T-cell (primary cell): ENCODE results near the gene RHOU. TPM values are rescaled to one million over a fixed set of nuclear protein-coding genes. Genes with fewer than 3 reads are reported as not detected.
"Not testable (repeated sequence)": the region's sequence is repeated elsewhere in the genome, so short reads cannot be mapped to it uniquely, and the experiment has no call there.

Experiments used
- ATAC-seq, 4 experiments: fragments of 200-7000 bp in 3 of 4; fragments of 150-1000 bp in 1 of 4; cut with Tn5 transposase; replicated peaks in 1 of 4; 1 replicate in 3 of 4; 2 replicates in 1 of 4; pipeline ENCODE4 v1.10.0; 2021; ENCODE audit warnings: moderate library complexity in 3 of 4, mild to moderate bottlenecking in 2 of 4, moderate number of reproducible peaks in 1 of 4
- CTCF ChIA-PET, 2 donors: fragments of 300-600 bp; sonication (Branson Sonifier 250); formaldehyde crosslinking; loops; one replicate each; lab custom pipeline; 2022; ENCODE audit warnings: antibody characterized with exemption in 2 of 2; lab: Charles Lee
- POLR2A ChIA-PET, 2 donors: fragments of 300-600 bp; sonication (Branson Sonifier 250); formaldehyde crosslinking; loops; one replicate each; lab custom pipeline; 2022; ENCODE audit warnings: antibody characterized with exemption in 2 of 2; lab: Charles Lee
- DNase-seq, 35 experiments: peaks; one replicate each; pipeline versions ENCODE4 v3.0.0 to v3.0.0-alpha.2; 2013 to 2023
- H3K27ac ChIP-seq: one replicate; pipeline ENCODE4 v1.5.1; 2013; ENCODE audit warnings: low read length
- H3K27me3 ChIP-seq, 2 experiments: replicated peaks in 1 of 2; 1 replicate in 1 of 2; 2 replicates in 1 of 2; pipeline versions ENCODE4 v1.6.1 to v1.7.0; 2013; ENCODE audit warnings: low read length in 1 of 2, mixed read lengths in 1 of 2; ENCODE audit not compliant: control insufficient read depth in 2 of 2, insufficient read depth in 2 of 2; ENCODE audit errors: extremely low read depth in 1 of 2
- H3K36me3 ChIP-seq, 2 donors: 1 replicate in 1 of 2; 2 replicates in 1 of 2; pipeline versions ENCODE4 v1.6.1 to v1.7.0; 2013; ENCODE audit warnings: low read length in 1 of 2; ENCODE audit not compliant: control insufficient read depth in 2 of 2, insufficient read depth in 1 of 2; ENCODE audit errors: extremely low read depth in 1 of 2
- H3K4me1 ChIP-seq, 2 experiments: 1 replicate in 1 of 2; 2 replicates in 1 of 2; pipeline versions ENCODE4 v1.6.1 to v1.7.0; 2013; ENCODE audit warnings: low read length in 2 of 2, mixed read lengths in 1 of 2; ENCODE audit not compliant: insufficient read depth in 2 of 2, control insufficient read depth in 1 of 2; ENCODE audit errors: extremely low read depth in 1 of 2
- H3K4me3 ChIP-seq, 2 donors: 1 replicate in 1 of 2; 2 replicates in 1 of 2; pipeline versions ENCODE4 v1.5.1 to v1.7.0; 2013; ENCODE audit warnings: mild to moderate bottlenecking in 2 of 2, low read length in 1 of 2, moderate library complexity in 1 of 2; ENCODE audit not compliant: control insufficient read depth in 1 of 2; ENCODE audit errors: extremely low read depth in 1 of 2
- H3K9me3 ChIP-seq: 2 replicates; pipeline ENCODE4 v1.7.0; 2013
- H3K27ac Mint-ChIP-seq, 2 donors: one replicate each; pipeline ENCODE4 v1.8.0; 2020 to 2021; ENCODE audit warnings: mild to moderate bottlenecking in 2 of 2, mixed read lengths in 2 of 2
- H3K27me3 Mint-ChIP-seq, 2 donors: one replicate each; pipeline ENCODE4 v1.8.0; 2021 to 2022; ENCODE audit warnings: mixed read lengths in 2 of 2
- H3K36me3 Mint-ChIP-seq: one replicate; pipeline ENCODE4 v1.8.0; 2021; ENCODE audit warnings: mixed read lengths
- H3K4me1 Mint-ChIP-seq, 3 donors: one replicate each; pipeline ENCODE4 v1.8.0; 2020 to 2022; ENCODE audit warnings: mixed read lengths in 3 of 3, mild to moderate bottlenecking in 1 of 3
- H3K4me3 Mint-ChIP-seq, 3 donors: one replicate each; pipeline ENCODE4 v1.8.0; 2020 to 2022; ENCODE audit warnings: mild to moderate bottlenecking in 3 of 3, mixed read lengths in 3 of 3, moderate library complexity in 3 of 3
- H3K9me3 Mint-ChIP-seq, 3 donors: one replicate each; pipeline ENCODE4 v1.8.0; 2020 to 2022; ENCODE audit warnings: mixed read lengths in 3 of 3
- WGBS: methylation state at CpG from one replicate; pipeline ENCODE4 v1.1.5; 2013; ENCODE audit warnings: missing lambda C conversion rate; ENCODE audit not compliant: insufficient coverage; 5-methylcytosine and 5-hydroxymethylcytosine counted together
- total RNA-seq, 35 experiments: library from RNA in 6 of 35; stranded (reverse) in 6 of 35; fragments of 120-200 nt in 1 of 35; gene quantifications; one replicate each; pipeline versions ENCODE4 v1.2.1 to v1.2.4 and lab custom pipeline; 2013 to 2026

RHOU gene
- total RNA-seq, 5 donors from 2014 or later (not counting 1 experiment from before 2014, with no cell fraction given): 1.5 to 2.3 (median 1.8) TPM

- H3K4me1 Mint-ChIP-seq: peaks cover 8 to 19% (median 18%) of the 10 kb centered on the region in 3 donors
- DNase-seq (no peak), ATAC-seq (no peak)
- H3K27ac Mint-ChIP-seq: no peak overlapping the region
- Histone ChIP-seq H3K4me3 (no peak overlapping the region), H3K27ac (no peak overlapping the region), H3K27me3 (no peaks in the 10 kb centered on the region), H3K36me3 (no peaks in the 10 kb centered on the region), H3K4me1 (peaks cover 2 to 22% of the 10 kb centered on the region in 2 experiments), H3K9me3 (no peaks in the 10 kb centered on the region)
- 83% methylated on average over 4 of the region's 6 CpGs for WGBS
- no peaks in the 10 kb centered on the region for H3K36me3 Mint-ChIP-seq
- H3K9me3 Mint-ChIP-seq: no peaks in the 10 kb centered on the region
- peaks cover 0 to 3% of the 10 kb centered on the region in 2 donors for H3K27me3 Mint-ChIP-seq
- ChIA-PET POLR2A (no interaction called here), CTCF (interaction anchor here (0.7 to 0.8 kb wide), 2 partner anchors 97 to 620 kb away, joined by 3 to 4 read pairs; no protein-coding TSS in a partner anchor)
- no peak overlapping the region for H3K4me3 Mint-ChIP-seq
These were observed 32.5 kb downstream of the RHOU start for GRCh38 chr1:228767636-228768354.

DNA sequence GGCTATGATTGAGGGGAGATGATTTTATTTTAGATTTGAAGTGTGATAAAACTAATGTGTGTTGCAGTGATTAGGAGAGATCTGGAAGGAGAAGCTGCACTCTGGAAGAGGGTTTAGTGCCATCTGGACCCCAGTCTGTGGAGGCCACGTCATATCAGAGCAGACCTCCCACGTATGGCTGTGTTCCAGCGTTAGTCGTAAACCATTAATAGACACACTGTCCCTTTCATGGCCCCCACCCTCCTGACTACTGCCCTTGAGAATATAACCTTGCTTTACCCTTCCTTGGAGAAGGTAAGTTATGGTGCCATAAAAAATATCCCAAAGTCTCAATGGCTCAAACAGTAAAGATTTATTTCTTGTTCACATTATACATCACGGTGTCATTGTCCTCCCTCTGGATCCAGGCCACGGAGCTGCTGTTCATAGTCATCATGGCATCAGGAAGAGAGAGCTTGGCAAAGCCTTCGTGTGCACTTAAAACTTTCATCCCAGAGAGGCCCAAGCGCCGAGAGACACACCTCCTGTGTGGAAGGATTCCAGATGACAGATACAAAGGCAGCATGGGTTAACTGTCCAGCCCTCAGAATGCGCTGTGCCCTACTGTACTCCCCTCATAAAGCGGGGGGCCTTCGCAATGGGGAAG, 33.2 kb downstream of the RHOU start:
- ATAC-seq (no peak), DNase-seq (no peak)
- peaks cover 2 to 27% of the 10 kb centered on the region in 2 experiments for H3K4me1 ChIP-seq
- no peaks in the 10 kb centered on the region for H3K36me3 Mint-ChIP-seq
- POLR2A ChIA-PET: no interaction called here
- no peaks in the 10 kb centered on the region for H3K9me3 ChIP-seq
- H3K36me3 ChIP-seq: no peaks in the 10 kb centered on the region
- H3K4me3 Mint-ChIP-seq: no peak overlapping the region
- H3K9me3 Mint-ChIP-seq: no peaks in the 10 kb centered on the region
- WGBS: 80% methylated on average over 6 of the region's 12 CpGs
- no peak overlapping the region for H3K27ac ChIP-seq
- CTCF ChIA-PET: no interaction called here
- no peak overlapping the region for H3K4me3 ChIP-seq
- no peaks in the 10 kb centered on the region for H3K27me3 ChIP-seq
- H3K4me1 Mint-ChIP-seq: peaks cover 11 to 22% (median 20%) of the 10 kb centered on the region in 3 donors
- H3K27me3 Mint-ChIP-seq: peaks cover 0 to 3% of the 10 kb centered on the region in 2 donors
- no peak overlapping the region for H3K27ac Mint-ChIP-seq

GRCh38 chr1:228770779-228771223, 35.5 kb downstream of the RHOU start:
- DNase-seq (no peak), ATAC-seq (no peak)
- peaks cover 0 to 17% of the 10 kb centered on the region in 2 experiments for H3K4me1 ChIP-seq
- ChIA-PET POLR2A (no interaction called here), CTCF (no interaction called here)
- Mint-ChIP-seq H3K4me3 (no peak overlapping the region), H3K4me1 (peaks cover 11 to 18% (median 14%) of the 10 kb centered on the region in 3 donors), H3K36me3 (no peaks in the 10 kb centered on the region), H3K9me3 (no peaks in the 10 kb centered on the region), H3K27me3 (peaks cover 0 to 3% of the 10 kb centered on the region in 2 donors), H3K27ac (no peak overlapping the region)
- no peaks in the 10 kb centered on the region for H3K27me3 ChIP-seq
- H3K4me3 ChIP-seq: no peak overlapping the region
- no peaks in the 10 kb centered on the region for H3K36me3 ChIP-seq
- H3K27ac ChIP-seq: no peak overlapping the region
- H3K9me3 ChIP-seq: no peaks in the 10 kb centered on the region
- WGBS: 100% methylated on average over 1 of the region's 5 CpGs

DNA sequence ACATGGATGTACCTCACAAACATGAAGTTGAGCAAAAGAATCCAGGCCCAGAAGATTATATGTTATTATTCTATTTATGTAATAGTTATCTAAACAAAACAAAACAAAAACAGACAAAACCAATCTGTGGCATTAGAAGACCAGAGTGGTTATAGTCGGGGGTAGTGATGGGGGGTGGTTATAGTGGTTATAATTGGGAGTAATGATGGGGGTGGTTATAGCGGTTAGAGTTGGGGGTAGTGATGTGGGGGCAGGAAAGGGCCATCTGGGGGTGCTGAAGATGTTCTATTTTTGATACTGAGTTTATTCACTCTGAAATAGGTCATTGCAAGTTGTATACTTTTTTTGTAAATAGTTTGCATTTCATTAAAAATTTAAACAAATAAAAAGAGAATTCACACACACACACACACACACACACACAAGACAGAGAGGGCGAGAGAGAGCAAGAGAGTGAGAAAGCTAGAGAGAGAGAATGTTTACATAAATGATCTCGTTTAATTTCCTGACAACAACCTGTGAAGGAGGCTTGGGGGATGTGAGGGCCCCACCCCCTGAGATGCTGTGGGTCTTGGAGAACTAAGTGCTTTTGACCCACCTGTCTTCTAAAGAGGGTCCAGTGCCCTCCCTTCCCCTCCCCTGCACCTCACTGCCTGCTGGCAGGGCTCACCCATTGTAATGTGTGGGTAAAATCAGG, 37.4 kb downstream of the RHOU start:
- WGBS: no CpG with 5 or more reads among the region's 4 CpGs
- no peak overlapping the region for H3K27ac Mint-ChIP-seq
- DNase-seq: peak in 1 of 35 experiments; percentile 15
- ChIA-PET CTCF (no interaction called here), POLR2A (interaction anchor here in 1 of 2 donors (0.6 kb wide), 1 partner anchor 390 kb away, joined by 4 read pairs; no protein-coding TSS in a partner anchor)
- no peak overlapping the region for H3K4me3 Mint-ChIP-seq
- Histone ChIP-seq H3K36me3 (no peaks in the 10 kb centered on the region), H3K4me3 (no peak overlapping the region), H3K27me3 (no peaks in the 10 kb centered on the region), H3K27ac (no peak overlapping the region), H3K4me1 (peaks cover 0 to 8% of the 10 kb centered on the region in 2 experiments), H3K9me3 (no peaks in the 10 kb centered on the region)
- no peaks in the 10 kb centered on the region for H3K9me3 Mint-ChIP-seq
- peaks cover 0 to 3% of the 10 kb centered on the region in 2 donors for H3K27me3 Mint-ChIP-seq
- peaks cover 8 to 16% (median 10%) of the 10 kb centered on the region in 3 donors for H3K4me1 Mint-ChIP-seq
- no peaks in the 10 kb centered on the region for H3K36me3 Mint-ChIP-seq
- ATAC-seq: no peak

DNA sequence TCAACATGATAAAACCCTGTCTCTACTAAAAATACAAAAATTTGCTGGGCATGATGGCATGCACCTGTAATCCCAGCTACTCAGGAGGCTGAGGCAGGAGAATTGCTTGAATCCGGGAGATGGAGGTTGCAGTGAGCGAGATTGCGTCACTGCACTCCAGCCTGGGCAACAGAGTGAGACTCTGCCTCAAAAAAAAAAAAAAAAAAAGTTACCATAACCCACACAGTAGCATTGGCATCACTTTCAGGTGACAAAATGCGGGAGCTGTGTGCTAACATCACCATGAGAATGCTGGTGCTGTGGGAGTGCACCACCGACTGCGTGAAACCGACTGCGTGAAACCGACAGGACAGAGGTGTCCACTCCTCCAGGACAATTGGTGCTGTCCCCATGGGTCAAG, 40.7 kb downstream of the RHOU start:
- H3K9me3 ChIP-seq, H3K27ac ChIP-seq, H3K27me3 ChIP-seq, H3K4me3 Mint-ChIP-seq, H3K4me1 ChIP-seq, H3K27me3 Mint-ChIP-seq, H3K36me3 Mint-ChIP-seq, ATAC-seq, POLR2A ChIA-PET, H3K36me3 ChIP-seq, H3K4me3 ChIP-seq, H3K9me3 Mint-ChIP-seq, DNase-seq, H3K27ac Mint-ChIP-seq: not testable (repeated sequence)
- CTCF ChIA-PET: interaction anchor here in 1 of 2 donors (0.6 kb wide), 1 partner anchor 15 kb away, joined by 5 read pairs; no protein-coding TSS in a partner anchor
- H3K4me1 Mint-ChIP-seq: peaks cover 8 to 16% (median 9%) of the 10 kb centered on the region in 3 donors
- 100% methylated on average over 4 of the region's 9 CpGs for WGBS

DNA sequence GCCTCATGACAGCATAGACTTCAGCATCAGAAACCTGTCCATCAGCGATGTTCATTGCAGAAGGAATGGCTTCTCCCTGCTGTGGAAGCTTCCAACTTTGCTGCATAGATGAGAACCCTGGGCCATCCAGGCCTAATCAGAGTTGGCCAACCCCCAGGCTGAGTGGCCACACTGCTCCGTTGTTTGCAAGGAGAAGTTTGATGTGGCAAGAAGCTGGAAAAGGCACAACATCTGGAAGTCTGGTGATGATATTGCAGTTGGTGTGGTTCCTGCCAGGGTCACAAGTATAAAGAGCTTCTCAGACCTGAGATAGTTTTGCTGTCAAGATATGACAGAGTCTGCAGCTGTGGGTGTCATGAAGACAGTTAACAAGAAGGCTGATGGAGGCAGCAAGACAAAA, 41.2 kb downstream of the RHOU start:
- DNase-seq: no peak
- no peak for ATAC-seq
- H3K36me3 Mint-ChIP-seq: no peaks in the 10 kb centered on the region
- Histone ChIP-seq H3K9me3 (no peaks in the 10 kb centered on the region), H3K4me3 (no peak overlapping the region), H3K4me1 (peaks cover 0 to 8% of the 10 kb centered on the region in 2 experiments), H3K36me3 (no peaks in the 10 kb centered on the region), H3K27me3 (no peaks in the 10 kb centered on the region), H3K27ac (no peak overlapping the region)
- no peaks in the 10 kb centered on the region for H3K9me3 Mint-ChIP-seq
- peaks cover 8 to 16% (median 9%) of the 10 kb centered on the region in 3 donors for H3K4me1 Mint-ChIP-seq
- no peak overlapping the region for H3K27ac Mint-ChIP-seq
- no peak overlapping the region for H3K4me3 Mint-ChIP-seq
- 100% methylated on average over 2 of the region's 2 CpGs for WGBS
- H3K27me3 Mint-ChIP-seq: no peaks in the 10 kb centered on the region
- ChIA-PET POLR2A (no interaction called here), CTCF (interaction anchor here in 1 of 2 donors (0.6 kb wide), 1 partner anchor 15 kb away, joined by 5 read pairs; no protein-coding TSS in a partner anchor)
